Neural cell (in vitro differentiated cells): ENCODE measurements around the gene RGS12. TPM values are rescaled to one million over a fixed set of nuclear protein-coding genes. Genes with fewer than 3 reads are reported as not detected.

ENCODE experiments used
- H2AFZ ChIP-seq: fragments of 200-600, 300-800 bp; sonication (generic), shearing (Covaris generic); 2 replicates; pipeline ENCODE4 v1.6.0; 2014; ENCODE audit warnings: low read depth, mild to moderate bottlenecking, antibody characterized with exemption, low read length, moderate library complexity
- H3F3A ChIP-seq: fragments of 200-600 bp; shearing (Covaris generic); 2 replicates; pipeline ENCODE4 v1.6.1; 2016; ENCODE audit warnings: mild to moderate bottlenecking, moderate library complexity, mixed read lengths, antibody characterized with exemption, low read length; ENCODE audit not compliant: insufficient read depth, poor library complexity, severe bottlenecking
- H3K27ac ChIP-seq: fragments of 200-600, 300-800 bp; sonication (generic), shearing (Covaris generic); 2 replicates; pipeline ENCODE4 v1.5.1; 2014; ENCODE audit warnings: mild to moderate bottlenecking, low read length, moderate library complexity
- H3K27me3 ChIP-seq: fragments of 300-800, 200-600 bp; sonication (generic), shearing (Covaris generic); 2 replicates; pipeline ENCODE4 v1.6.0; 2014; ENCODE audit warnings: mild to moderate bottlenecking, low read depth, low read length, moderate library complexity; ENCODE audit not compliant: insufficient read depth
- H3K36me3 ChIP-seq: fragments of 300-800, 200-600 bp; sonication (generic), shearing (Covaris generic); 2 replicates; pipeline ENCODE4 v1.5.1; 2014; ENCODE audit warnings: mild to moderate bottlenecking, antibody characterized with exemption, low read length, moderate library complexity; ENCODE audit not compliant: insufficient read depth
- H3K4me2 ChIP-seq: fragments of 300-800, 200-600 bp; sonication (generic), shearing (Covaris generic); 2 replicates; pipeline ENCODE4 v1.6.0; 2014; ENCODE audit warnings: mild to moderate bottlenecking, low read length
- H3K4me3 ChIP-seq: fragments of 300-800, 200-600 bp; sonication (generic), shearing (Covaris generic); 2 replicates; pipeline ENCODE4 v1.5.1; 2014; ENCODE audit warnings: mild to moderate bottlenecking, low read length, moderate library complexity
- H3K79me2 ChIP-seq: fragments of 200-600 bp; shearing (Covaris generic); replicated peaks from 2 replicates; pipeline ENCODE4 v1.6.0; 2014; ENCODE audit warnings: mild to moderate bottlenecking, low read length, moderate library complexity; ENCODE audit not compliant: insufficient read depth
- H3K9ac ChIP-seq: fragments of 300-800, 200-600 bp; sonication (generic), shearing (Covaris generic); 2 replicates; pipeline ENCODE4 v1.6.1; 2016; ENCODE audit warnings: mild to moderate bottlenecking, low read length, mixed read lengths
- H3K9me2 ChIP-seq: fragments of 200-600 bp; shearing (Covaris generic); 2 replicates; pipeline ENCODE4 v1.6.1; 2016; ENCODE audit warnings: mild to moderate bottlenecking, low read length, mixed read lengths; ENCODE audit not compliant: insufficient read depth
- H3K9me3 ChIP-seq: fragments of 200-600, 300-800 bp; sonication (generic), shearing (Covaris generic); 2 replicates; pipeline ENCODE4 v1.6.1; 2016; ENCODE audit warnings: mild to moderate bottlenecking, mixed run types, low read length, moderate library complexity, mixed read lengths
- H4K20me1 ChIP-seq: fragments of 200-600 bp; shearing (Covaris generic); 2 replicates; pipeline ENCODE4 v1.6.1; 2016; ENCODE audit warnings: mild to moderate bottlenecking, mixed run types; ENCODE audit not compliant: insufficient read depth
- CTCF ChIP-seq: fragments of 450-650 bp; IDR thresholded peaks from 2 replicates; pipeline ENCODE4 v1.5.1; 2014; ENCODE audit warnings: antibody characterized with exemption, mild to moderate bottlenecking, moderate library complexity; ENCODE audit not compliant: poor library complexity, severe bottlenecking
- EP300 ChIP-seq: fragments of 450-650 bp; conservative IDR thresholded peaks from 2 replicates; pipeline ENCODE4 v1.6.1; 2014; ENCODE audit warnings: antibody characterized with exemption, mild to moderate bottlenecking, moderate library complexity; ENCODE audit not compliant: poor library complexity, severe bottlenecking
- EZH2 ChIP-seq: fragments of 200-600, 300-800 bp; shearing (Covaris generic), sonication (generic); IDR thresholded peaks from 2 replicates; pipeline ENCODE4 v1.6.1; 2014; ENCODE audit warnings: antibody characterized with exemption, low read length, borderline replicate concordance, mild to moderate bottlenecking; ENCODE audit not compliant: insufficient read depth, poor library complexity, severe bottlenecking
- MXI1 ChIP-seq: fragments of 450-650 bp; conservative IDR thresholded peaks from 2 replicates; pipeline ENCODE4 v1.6.1; 2014; ENCODE audit warnings: antibody characterized with exemption, mild to moderate bottlenecking; ENCODE audit not compliant: poor library complexity, severe bottlenecking
- POLR2AphosphoS5 ChIP-seq: IDR thresholded peaks from 2 replicates; pipeline ENCODE4 v1.6.1; 2012
- RAD21 ChIP-seq: fragments of 450-650 bp; conservative IDR thresholded peaks from 2 replicates; pipeline ENCODE4 v1.6.1; 2014; ENCODE audit warnings: antibody characterized with exemption, mild to moderate bottlenecking, moderate library complexity
- SMC3 ChIP-seq: fragments of 450-650 bp; conservative IDR thresholded peaks from 2 replicates; pipeline ENCODE4 v1.6.1; 2014; ENCODE audit warnings: antibody characterized with exemption, mild to moderate bottlenecking, moderate library complexity; ENCODE audit not compliant: poor library complexity
- TAF1 ChIP-seq: IDR thresholded peaks from 2 replicates; pipeline ENCODE4 v1.6.1; 2012; ENCODE audit warnings: low read depth
- polyA plus RNA-seq: library from polyadenylated mRNA; depleted of rRNA; stranded (reverse); fragments of >200 nt; gene quantifications from 2 replicates; pipeline ENCODE4 v1.2.3, GENCODE V29; 2014
- TF ChIP-seq, protein P1 (sequence below): IDR thresholded peaks from 2 replicates; pipeline ENCODE4 v1.6.1; 2012; ENCODE audit warnings: borderline replicate concordance

RGS12 gene
- polyA plus RNA-seq, 1 donor from 2014 or later, result 66.4 TPM

DNA sequence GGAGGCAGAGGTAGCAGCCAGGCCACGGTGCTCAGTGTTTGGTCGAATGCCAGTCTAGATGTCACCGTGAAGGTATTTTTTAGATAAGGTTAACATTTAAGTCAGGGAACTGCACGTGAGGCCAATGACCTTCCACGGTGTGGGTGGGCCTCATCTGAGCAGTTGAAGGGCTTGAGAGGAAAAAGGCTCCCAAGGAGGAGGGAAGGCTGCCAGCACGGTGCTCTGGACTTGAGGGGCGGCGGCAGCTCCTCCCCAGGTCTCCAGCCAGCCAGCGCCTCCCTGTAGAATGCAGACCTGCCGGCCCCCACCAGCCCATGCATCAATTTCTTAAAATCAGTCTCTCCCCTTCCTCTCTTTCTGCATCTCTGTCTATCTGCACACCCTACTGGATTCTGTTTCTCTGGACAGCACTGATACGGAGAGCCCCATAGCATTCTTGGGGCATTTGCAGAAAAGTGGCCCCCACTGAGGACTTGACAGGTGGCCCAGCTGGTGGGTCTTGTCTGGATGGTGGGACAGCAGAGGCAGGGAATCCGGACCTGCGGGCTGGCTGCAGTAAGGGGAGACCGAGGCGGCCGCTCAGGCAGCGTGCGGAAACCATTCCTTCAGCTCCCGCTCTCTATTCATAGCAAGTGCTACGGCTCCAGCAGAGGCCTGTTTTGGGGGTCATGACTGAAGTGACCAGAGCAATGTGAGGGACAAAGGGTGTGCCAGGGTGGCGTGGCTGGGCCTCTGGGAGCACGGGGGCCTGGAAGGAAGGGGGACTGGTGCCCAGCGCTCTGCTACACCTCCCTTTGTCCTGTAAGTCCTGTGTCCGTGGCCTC, 7.9 kb upstream of the RGS12 start:
- TF ChIP-seq, protein P1, sequence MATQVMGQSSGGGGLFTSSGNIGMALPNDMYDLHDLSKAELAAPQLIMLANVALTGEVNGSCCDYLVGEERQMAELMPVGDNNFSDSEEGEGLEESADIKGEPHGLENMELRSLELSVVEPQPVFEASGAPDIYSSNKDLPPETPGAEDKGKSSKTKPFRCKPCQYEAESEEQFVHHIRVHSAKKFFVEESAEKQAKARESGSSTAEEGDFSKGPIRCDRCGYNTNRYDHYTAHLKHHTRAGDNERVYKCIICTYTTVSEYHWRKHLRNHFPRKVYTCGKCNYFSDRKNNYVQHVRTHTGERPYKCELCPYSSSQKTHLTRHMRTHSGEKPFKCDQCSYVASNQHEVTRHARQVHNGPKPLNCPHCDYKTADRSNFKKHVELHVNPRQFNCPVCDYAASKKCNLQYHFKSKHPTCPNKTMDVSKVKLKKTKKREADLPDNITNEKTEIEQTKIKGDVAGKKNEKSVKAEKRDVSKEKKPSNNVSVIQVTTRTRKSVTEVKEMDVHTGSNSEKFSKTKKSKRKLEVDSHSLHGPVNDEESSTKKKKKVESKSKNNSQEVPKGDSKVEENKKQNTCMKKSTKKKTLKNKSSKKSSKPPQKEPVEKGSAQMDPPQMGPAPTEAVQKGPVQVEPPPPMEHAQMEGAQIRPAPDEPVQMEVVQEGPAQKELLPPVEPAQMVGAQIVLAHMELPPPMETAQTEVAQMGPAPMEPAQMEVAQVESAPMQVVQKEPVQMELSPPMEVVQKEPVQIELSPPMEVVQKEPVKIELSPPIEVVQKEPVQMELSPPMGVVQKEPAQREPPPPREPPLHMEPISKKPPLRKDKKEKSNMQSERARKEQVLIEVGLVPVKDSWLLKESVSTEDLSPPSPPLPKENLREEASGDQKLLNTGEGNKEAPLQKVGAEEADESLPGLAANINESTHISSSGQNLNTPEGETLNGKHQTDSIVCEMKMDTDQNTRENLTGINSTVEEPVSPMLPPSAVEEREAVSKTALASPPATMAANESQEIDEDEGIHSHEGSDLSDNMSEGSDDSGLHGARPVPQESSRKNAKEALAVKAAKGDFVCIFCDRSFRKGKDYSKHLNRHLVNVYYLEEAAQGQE, result no peak
- TF ChIP-seq RAD21, result no peak
- TF ChIP-seq POLR2AphosphoS5, result no peak
- no peak for TF ChIP-seq SMC3
- TF ChIP-seq CTCF, result no peak
- no peak for TF ChIP-seq EZH2
- TF ChIP-seq TAF1, result no peak
- TF ChIP-seq EP300, result no peak
- Histone ChIP-seq H3K9me3 (peaks cover 4% of the 10 kb centered on the region), H3K36me3 (no peaks in the 10 kb centered on the region), H3K4me2 (no peak overlapping the region), H4K20me1 (no peaks in the 10 kb centered on the region), H3K27ac (no peak overlapping the region), H3K27me3 (no peaks in the 10 kb centered on the region), H3K79me2 (no peaks in the 10 kb centered on the region), H3K4me3 (no peak overlapping the region), H3K9me2 (no peaks in the 10 kb centered on the region), H2AFZ (no peak overlapping the region), H3K9ac (no peak overlapping the region), H3F3A (no peaks in the 10 kb centered on the region)

GRCh38 chr4:3285558-3286334, 7.1 kb upstream of the RGS12 start:
- no peaks in the 10 kb centered on the region for H3K36me3 ChIP-seq
- H2AFZ ChIP-seq, result no peak overlapping the region
- no peaks in the 10 kb centered on the region for H3K9me2 ChIP-seq
- H4K20me1 ChIP-seq, result no peaks in the 10 kb centered on the region
- H3K4me2 ChIP-seq, result no peak overlapping the region
- TF ChIP-seq MXI1 (no peak), POLR2AphosphoS5 (no peak), EZH2 (no peak)
- TF ChIP-seq, protein P1, result no peak
- no peak overlapping the region for H3K27ac ChIP-seq
- no peaks in the 10 kb centered on the region for H3F3A ChIP-seq
- no peak overlapping the region for H3K4me3 ChIP-seq
- H3K9ac ChIP-seq, result no peak overlapping the region
- H3K79me2 ChIP-seq, result no peaks in the 10 kb centered on the region
- no peaks in the 10 kb centered on the region for H3K27me3 ChIP-seq
- H3K9me3 ChIP-seq, result peaks cover 4% of the 10 kb centered on the region
